ENCODE results near the gene SLC35B3. TPM values are rescaled to one million over a fixed set of nuclear protein-coding genes. Genes with fewer than 3 reads are reported as not detected.

Gene SLC35B3
- total and polyA plus RNA-seq, 2 of the 8 experiments (the other 6 are each of a cell fraction or from before 2014, with no cell fraction given), result 5.5 to 9.8 TPM

- TF ChIP-seq JUN (IDR thresholded peaks at IDR 0.05; ENCODE audit: low read depth, low read length) (no peak), SP2 (IDR thresholded peaks at IDR 0.05; ENCODE audit: low read length) (no peak), SP4 (IDR thresholded peaks at IDR 0.05; ENCODE audit: low read length) (no peak), RBBP5 (IDR thresholded peaks at IDR 0.05; ENCODE audit: borderline replicate concordance, low read depth, low read length) (peak; percentile 85; the same call in 1 of the 2 replicates), SIN3A (conservative IDR thresholded peaks at IDR 0.05 in 1 of 2, IDR thresholded peaks at IDR 0.05 in 1 of 2; ENCODE audit: low read depth in 1 of 2, low read length in 2 of 2) (peak; percentile 40 to 66; a peak in 1 of 4 replicates), BCL11A (IDR thresholded peaks at IDR 0.05; ENCODE audit: low read depth in 2 of 2, low read length in 2 of 2) (no peak), NRF1 (IDR thresholded peaks at IDR 0.05; ENCODE audit: low read depth, low read length) (peak; percentile 88), KDM1A (IDR thresholded peaks at IDR 0.05; ENCODE audit: borderline replicate concordance, low read length) (no peak), CEBPB (IDR thresholded peaks at IDR 0.05; ENCODE audit: low read depth, low read length) (no peak), HDAC6 (IDR thresholded peaks at IDR 0.05; ENCODE audit: low read depth, low read length) (no peak), CHD2 (IDR thresholded peaks at IDR 0.05; ENCODE audit: low read length) (no peak), ATF3 (IDR thresholded peaks at IDR 0.05; ENCODE audit: insufficient read depth, low read depth, low read length) (no peak), GABPA (IDR thresholded peaks at IDR 0.05; ENCODE audit: borderline replicate concordance, insufficient read depth, low read length) (no peak), SUZ12 (IDR thresholded peaks at IDR 0.05; ENCODE audit: low read length) (no peak), CTBP2 (IDR thresholded peaks at IDR 0.05; ENCODE audit: borderline replicate concordance, insufficient read depth, insufficient read length, low read length) (no peak)
These were observed at the start of gene SLC35B3 (continued) for GRCh38 chr6:8435093-8435844.

Data from H1 (cell line).